Measurements from ENCODE around the gene ZNF345. TPM values are rescaled to one million over a fixed set of nuclear protein-coding genes. Genes with fewer than 3 reads are reported as not detected.

The ZNF345 gene
- polyA plus RNA-seq (2013, experiment 1 of 2), result 3.5 TPM
- 3.3 TPM for polyA plus RNA-seq (2013, experiment 2 of 2)

- no CpG with 5 or more reads among the region's 43 CpGs for WGBS (ENCODE audit: extremely low coverage, insufficient coverage, low lambda C conversion rate)
- Histone ChIP-seq H3K9ac (ENCODE audit: low read length) (peak within 1 kb of the TSS; percentile 94), H3K4me2 (ENCODE audit: low read length) (peak within 1 kb of the TSS; percentile 93), H2BK15ac (replicated peaks; ENCODE audit: low read depth) (no peak within 1 kb of the TSS), H2AK5ac (ENCODE audit: low read length) (no peak within 1 kb of the TSS), H3K18ac (ENCODE audit: low read length) (no peak within 1 kb of the TSS), H2BK120ac (ENCODE audit: low read depth, low read length) (no peak within 1 kb of the TSS), H3K23ac (ENCODE audit: low read length) (peak within 1 kb of the TSS; percentile 66), H3K4me3 (ENCODE audit: low read length) (peak within 1 kb of the TSS; percentile 88), H4K8ac (ENCODE audit: low read depth, low read length) (no peak within 1 kb of the TSS), H3K27ac (ENCODE audit: low read depth, low read length) (no peak within 1 kb of the TSS), H3K4ac (ENCODE audit: low read depth, low read length) (no peak within 1 kb of the TSS), H3K36me3 (ENCODE audit: control insufficient read depth, insufficient read depth, low read length) (no peaks in the 10 kb centered on the region), H4K5ac (ENCODE audit: low read length) (no peak within 1 kb of the TSS), H3K56ac (ENCODE audit: low read length) (peak within 1 kb of the TSS; percentile 99), H3K79me1 (ENCODE audit: low read length) (peaks cover 6% of the 10 kb centered on the region), H2BK5ac (ENCODE audit: low read length) (peak within 1 kb of the TSS; percentile 5), H3K4me1 (ENCODE audit: control insufficient read depth, low read depth, low read length) (no peaks in the 10 kb centered on the region), H3K27me3 (ENCODE audit: insufficient read depth, low read length, poor library complexity) (no peaks in the 10 kb centered on the region), H3K79me2 (ENCODE audit: control insufficient read depth, insufficient read depth, low read length) (peaks cover 8% of the 10 kb centered on the region)
- peak; percentile 99 for DNase-seq
These were observed at the start of gene ZNF345 for GRCh38 chr19:36850559-36851442. TSS of gene ZNF345 (plus strand) at chr19:36850876. CDS start at chr19:36876831, 25,955 bp downstream.

- no peaks in the 10 kb centered on the region for H3K79me1 ChIP-seq (ENCODE audit: low read length)
- no peak overlapping the region for H2BK15ac ChIP-seq (replicated peaks; ENCODE audit: low read depth)
- peaks cover 3% of the 10 kb centered on the region for H3K36me3 ChIP-seq (ENCODE audit: control insufficient read depth, insufficient read depth, low read length)
- H3K4ac ChIP-seq (ENCODE audit: low read depth, low read length), result no peak overlapping the region
- no peak overlapping the region for H2BK120ac ChIP-seq (ENCODE audit: low read depth, low read length)
- H3K23ac ChIP-seq (ENCODE audit: low read length), result no peak overlapping the region
- no peak overlapping the region for H3K18ac ChIP-seq (ENCODE audit: low read length)
- H2BK5ac ChIP-seq (ENCODE audit: low read length), result no peak overlapping the region
- H3K4me3 ChIP-seq (ENCODE audit: low read length), result no peak overlapping the region
- no peak overlapping the region for H3K9ac ChIP-seq (ENCODE audit: low read length)
- H4K8ac ChIP-seq (ENCODE audit: low read depth, low read length), result no peak overlapping the region
- H3K27ac ChIP-seq (ENCODE audit: low read depth, low read length), result no peak overlapping the region
- no peaks in the 10 kb centered on the region for H3K27me3 ChIP-seq (ENCODE audit: insufficient read depth, low read length, poor library complexity)
- no peaks in the 10 kb centered on the region for H3K4me1 ChIP-seq (ENCODE audit: control insufficient read depth, low read depth, low read length)
- no peak overlapping the region for H4K5ac ChIP-seq (ENCODE audit: low read length)
- no peaks in the 10 kb centered on the region for H3K79me2 ChIP-seq (ENCODE audit: control insufficient read depth, insufficient read depth, low read length)
- no CpG with 5 or more reads among the region's 1 CpG for WGBS (ENCODE audit: extremely low coverage, insufficient coverage, low lambda C conversion rate)
- DNase-seq, result no peak
- no peak overlapping the region for H3K4me2 ChIP-seq (ENCODE audit: low read length)
- H2AK5ac ChIP-seq (ENCODE audit: low read length), result no peak overlapping the region
- H3K56ac ChIP-seq (ENCODE audit: low read length), result no peak overlapping the region
These were observed 45.3 kb upstream of the ZNF345 start for GRCh38 chr19:36805364-36805763.

GRCh38 chr19:36807029-36807428 is 43.6 kb upstream of the ZNF345 start:
- H2BK15ac ChIP-seq (replicated peaks; ENCODE audit: low read depth), result no peak overlapping the region

GRCh38 chr19:36819130-36819630 is 31.5 kb upstream of the ZNF345 start:
- no peak overlapping the region for H3K4me2 ChIP-seq (ENCODE audit: low read length)
- H2BK120ac ChIP-seq (ENCODE audit: low read depth, low read length), result no peak overlapping the region
- H2AK5ac ChIP-seq (ENCODE audit: low read length), result no peak overlapping the region
- H3K18ac ChIP-seq (ENCODE audit: low read length), result no peak overlapping the region
- no peaks in the 10 kb centered on the region for H3K4me1 ChIP-seq (ENCODE audit: control insufficient read depth, low read depth, low read length)
- H4K8ac ChIP-seq (ENCODE audit: low read depth, low read length), result no peak overlapping the region
- no peak overlapping the region for H3K27ac ChIP-seq (ENCODE audit: low read depth, low read length)
- H4K5ac ChIP-seq (ENCODE audit: low read length), result no peak overlapping the region
- no peak overlapping the region for H2BK5ac ChIP-seq (ENCODE audit: low read length)
- no peak overlapping the region for H3K9ac ChIP-seq (ENCODE audit: low read length)
- H2BK15ac ChIP-seq (replicated peaks; ENCODE audit: low read depth), result no peak overlapping the region
- H3K79me1 ChIP-seq (ENCODE audit: low read length), result no peaks in the 10 kb centered on the region
- no peak overlapping the region for H3K23ac ChIP-seq (ENCODE audit: low read length)
- no peaks in the 10 kb centered on the region for H3K27me3 ChIP-seq (ENCODE audit: insufficient read depth, low read length, poor library complexity)
- H3K4ac ChIP-seq (ENCODE audit: low read depth, low read length), result no peak overlapping the region
- peak overlapping the region; percentile 21 for H3K4me3 ChIP-seq (ENCODE audit: low read length)
- no peak overlapping the region for H3K56ac ChIP-seq (ENCODE audit: low read length)
- peak; percentile 29 for DNase-seq
- H3K79me2 ChIP-seq (ENCODE audit: control insufficient read depth, insufficient read depth, low read length), result no peaks in the 10 kb centered on the region
- no CpG with 5 or more reads among the region's 7 CpGs for WGBS (ENCODE audit: extremely low coverage, insufficient coverage, low lambda C conversion rate)
- H3K36me3 ChIP-seq (ENCODE audit: control insufficient read depth, insufficient read depth, low read length), result peaks cover 3% of the 10 kb centered on the region

More at GRCh38 chr19:36807029-36807428, 43.6 kb upstream of the ZNF345 start:
- Histone ChIP-seq H3K27me3 (ENCODE audit: insufficient read depth, low read length, poor library complexity) (no peaks in the 10 kb centered on the region), H3K27ac (ENCODE audit: low read depth, low read length) (no peak overlapping the region), H3K9ac (ENCODE audit: low read length) (no peak overlapping the region), H4K8ac (ENCODE audit: low read depth, low read length) (no peak overlapping the region), H3K4ac (ENCODE audit: low read depth, low read length) (no peak overlapping the region), H3K56ac (ENCODE audit: low read length) (no peak overlapping the region), H3K4me2 (ENCODE audit: low read length) (no peak overlapping the region), H4K5ac (ENCODE audit: low read length) (no peak overlapping the region), H3K4me3 (ENCODE audit: low read length) (no peak overlapping the region), H3K4me1 (ENCODE audit: control insufficient read depth, low read depth, low read length) (no peaks in the 10 kb centered on the region), H3K23ac (ENCODE audit: low read length) (no peak overlapping the region), H3K79me2 (ENCODE audit: control insufficient read depth, insufficient read depth, low read length) (peaks cover 2% of the 10 kb centered on the region), H3K18ac (ENCODE audit: low read length) (no peak overlapping the region), H3K79me1 (ENCODE audit: low read length) (peaks cover 2% of the 10 kb centered on the region), H2BK120ac (ENCODE audit: low read depth, low read length) (no peak overlapping the region), H2BK5ac (ENCODE audit: low read length) (no peak overlapping the region), H3K36me3 (ENCODE audit: control insufficient read depth, insufficient read depth, low read length) (peaks cover 3% of the 10 kb centered on the region), H2AK5ac (ENCODE audit: low read length) (no peak overlapping the region)
- no peak for DNase-seq

- no peak overlapping the region for H3K23ac ChIP-seq (ENCODE audit: low read length)
- no peak overlapping the region for H3K18ac ChIP-seq (ENCODE audit: low read length)
- H3K4ac ChIP-seq (ENCODE audit: low read depth, low read length), result no peak overlapping the region
- no peaks in the 10 kb centered on the region for H3K4me1 ChIP-seq (ENCODE audit: control insufficient read depth, low read depth, low read length)
- H3K4me2 ChIP-seq (ENCODE audit: low read length), result no peak overlapping the region
- no peak overlapping the region for H4K8ac ChIP-seq (ENCODE audit: low read depth, low read length)
- no peaks in the 10 kb centered on the region for H3K79me2 ChIP-seq (ENCODE audit: control insufficient read depth, insufficient read depth, low read length)
- no CpG with 5 or more reads among the region's 5 CpGs for WGBS (ENCODE audit: extremely low coverage, insufficient coverage, low lambda C conversion rate)
- peaks cover 2% of the 10 kb centered on the region for H3K36me3 ChIP-seq (ENCODE audit: control insufficient read depth, insufficient read depth, low read length)
- H3K27ac ChIP-seq (ENCODE audit: low read depth, low read length), result no peak overlapping the region
- no peak overlapping the region for H3K9ac ChIP-seq (ENCODE audit: low read length)
- peak overlapping the region; percentile 6 for H3K4me3 ChIP-seq (ENCODE audit: low read length)
- no peaks in the 10 kb centered on the region for H3K27me3 ChIP-seq (ENCODE audit: insufficient read depth, low read length, poor library complexity)
- H2AK5ac ChIP-seq (ENCODE audit: low read length), result no peak overlapping the region
- DNase-seq, result no peak
- no peaks in the 10 kb centered on the region for H3K79me1 ChIP-seq (ENCODE audit: low read length)
- no peak overlapping the region for H3K56ac ChIP-seq (ENCODE audit: low read length)
- H2BK5ac ChIP-seq (ENCODE audit: low read length), result no peak overlapping the region
- no peak overlapping the region for H2BK15ac ChIP-seq (replicated peaks; ENCODE audit: low read depth)
- no peak overlapping the region for H2BK120ac ChIP-seq (ENCODE audit: low read depth, low read length)
- H4K5ac ChIP-seq (ENCODE audit: low read length), result no peak overlapping the region
These were observed 28.9 kb upstream of the ZNF345 start for GRCh38 chr19:36821758-36822157.
